HG03520 (cell line): ENCODE data around the gene ZNF362.

Experiments used
- ATAC-seq: cut with Tn5 transposase; IDR thresholded peaks from one replicate; pipeline ENCODE4 v1.9.1; 2021; ENCODE audit warnings: mild to moderate bottlenecking, moderate library complexity; ENCODE audit not compliant: unreplicated experiment

The ZNF362 gene

GRCh38 chr1:33267468-33268205 lies 11.3 kb downstream of the ZNF362 start:
- no peak for ATAC-seq

DNA sequence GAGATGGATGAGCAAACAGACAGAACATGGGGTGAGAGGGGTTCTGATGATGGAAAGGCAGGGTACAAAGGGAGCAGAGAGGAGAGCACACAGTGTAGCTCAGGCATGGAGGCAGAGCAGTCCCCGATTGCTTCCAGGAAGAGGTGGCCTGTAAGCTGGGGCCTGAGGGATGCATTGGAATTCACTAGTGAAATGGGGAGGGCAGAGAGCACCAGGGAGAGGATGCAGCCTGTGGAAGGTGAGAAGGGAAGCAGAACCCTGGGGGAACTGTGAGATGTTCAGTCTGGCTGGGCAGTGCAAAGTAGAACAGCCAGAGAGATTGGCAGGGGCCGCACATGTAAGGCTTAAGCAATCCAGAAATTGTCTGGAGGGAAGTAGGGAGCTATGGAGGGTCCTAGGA lies 12.2 kb downstream of the ZNF362 start:
- ATAC-seq, result no peak

- ATAC-seq, result no peak
Observed at GRCh38 chr1:33268927-33269610, 12.8 kb downstream of the ZNF362 start.

GRCh38 chr1:33269621-33270020 lies 13.3 kb downstream of the ZNF362 start:
- ATAC-seq, result no peak

GRCh38 chr1:33270379-33270778 lies 14.1 kb downstream of the ZNF362 start:
- ATAC-seq, result no peak

GRCh38 chr1:33270808-33271465 lies 14.6 kb downstream of the ZNF362 start:
- no peak for ATAC-seq

GRCh38 chr1:33271666-33272505 lies 15.6 kb downstream of the ZNF362 start:
- no peak for ATAC-seq

- ATAC-seq, result no peak
Observed at GRCh38 chr1:33272509-33272908, 16.2 kb downstream of the ZNF362 start.

GRCh38 chr1:33272930-33273329 lies 16.6 kb downstream of the ZNF362 start:
- no peak for ATAC-seq

GRCh38 chr1:33273406-33273805 lies 17.1 kb downstream of the ZNF362 start:
- no peak for ATAC-seq

DNA sequence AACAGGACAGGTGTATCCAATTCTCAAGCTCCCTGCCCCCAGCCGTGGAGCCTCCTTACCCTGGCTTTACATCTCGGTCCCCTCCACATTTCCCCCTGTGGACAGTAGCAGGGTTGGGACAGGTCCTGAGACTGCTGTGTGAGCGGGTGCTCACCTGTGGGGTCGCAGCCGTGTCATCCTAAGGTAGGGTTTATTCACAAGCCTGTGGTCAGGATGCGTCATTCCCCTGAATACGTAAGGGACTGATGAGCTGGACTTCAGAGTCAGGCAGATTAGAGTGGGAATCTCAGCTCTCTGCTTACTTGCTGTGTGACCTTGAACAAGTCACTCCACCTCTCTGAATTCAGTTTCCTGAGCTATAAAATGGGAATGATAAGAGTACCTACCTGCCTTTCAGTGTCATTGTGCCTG lies 17.7 kb downstream of the ZNF362 start:
- no peak for ATAC-seq

DNA sequence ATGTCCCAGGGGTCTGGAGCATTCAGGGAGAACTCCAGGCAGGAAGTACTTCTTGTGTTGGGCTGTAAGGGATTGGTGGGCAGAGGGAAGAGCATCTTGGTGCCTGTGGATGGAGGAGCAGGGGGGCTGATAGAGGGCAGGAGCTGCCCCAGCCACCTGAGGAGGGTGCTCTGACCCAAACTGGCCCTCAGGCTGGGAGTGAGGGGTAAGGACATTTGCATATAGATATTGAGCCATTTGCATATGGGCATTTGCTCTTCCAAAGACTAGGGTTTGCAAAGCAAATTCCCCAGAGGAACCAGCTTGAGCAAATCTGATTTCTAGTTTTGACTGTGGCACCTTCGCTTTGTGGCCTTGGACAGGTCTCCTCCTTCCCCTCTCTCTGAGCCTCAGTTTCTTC lies 18.2 kb downstream of the ZNF362 start:
- ATAC-seq, result no peak

GRCh38 chr1:33275195-33275594 lies 18.9 kb downstream of the ZNF362 start:
- ATAC-seq, result no peak

GRCh38 chr1:33275706-33276572 lies 19.6 kb downstream of the ZNF362 start:
- no peak for ATAC-seq

- no peak for ATAC-seq
Observed at GRCh38 chr1:33276573-33277298, 20.4 kb downstream of the ZNF362 start.

- ATAC-seq, result no peak
Observed at GRCh38 chr1:33277488-33278084, 21.3 kb downstream of the ZNF362 start.

- no peak for ATAC-seq
Observed at GRCh38 chr1:33280091-33280661, 23.9 kb downstream of the ZNF362 start.

DNA sequence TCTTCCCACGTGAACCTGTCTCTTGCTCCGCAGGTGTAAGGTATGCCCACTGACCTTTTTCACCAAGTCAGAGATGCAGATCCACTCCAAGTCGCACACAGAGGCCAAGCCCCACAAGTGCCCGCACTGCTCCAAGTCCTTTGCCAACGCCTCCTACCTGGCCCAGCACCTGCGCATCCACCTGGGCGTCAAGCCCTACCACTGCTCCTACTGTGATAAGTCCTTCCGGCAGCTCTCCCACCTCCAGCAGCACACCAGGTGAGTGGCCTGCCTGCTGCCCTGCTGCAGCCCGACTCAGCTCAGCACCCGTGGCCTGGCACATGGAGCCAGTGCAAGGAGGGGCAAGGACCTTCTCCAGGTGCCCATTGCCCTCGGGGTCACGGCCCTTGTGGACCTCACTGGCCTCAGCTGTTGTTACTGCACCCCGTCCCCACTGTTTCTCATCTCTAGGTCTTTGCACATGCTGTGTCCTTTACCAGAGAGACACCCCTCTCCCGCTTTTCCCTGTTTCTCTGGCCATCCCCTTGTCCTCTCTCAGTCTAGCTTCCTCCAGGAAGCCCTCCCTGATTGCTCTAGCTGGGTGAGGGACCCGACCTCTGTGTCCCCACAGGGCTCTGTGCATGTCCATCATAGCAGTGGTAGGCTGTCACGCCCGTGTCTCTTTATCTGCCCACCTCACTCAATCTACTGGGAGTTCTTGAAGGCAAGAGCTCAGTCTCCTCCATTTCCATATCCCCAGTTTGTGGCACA lies 25.4 kb downstream of the ZNF362 start:
- ATAC-seq, result no peak
